GM23338 (cell line): ENCODE data around the gene EVL.
"Not testable (repeated sequence)": the region's sequence is repeated elsewhere in the genome, so short reads cannot be mapped to it uniquely, and the experiment has no call there.

Source experiments
- EZH2 ChIP-seq: fragments of 200-600 bp; sonication (generic); IDR thresholded peaks from one replicate; pipeline ENCODE4 v1.8.0; 2017; ENCODE audit warnings: antibody characterized with exemption, mild to moderate bottlenecking, low read depth; ENCODE audit not compliant: unreplicated experiment
- EZH2phosphoT487 ChIP-seq: fragments of 200-600 bp; sonication (generic); IDR thresholded peaks from one replicate; pipeline ENCODE4 v1.8.1; 2018; ENCODE audit warnings: antibody characterized with exemption; ENCODE audit not compliant: unreplicated experiment
- POLR2AphosphoS5 ChIP-seq: IDR thresholded peaks from 2 replicates; pipeline ENCODE4 v1.6.1; 2016; ENCODE audit warnings: antibody characterized with exemption, low read depth
- TF ChIP-seq, protein P1 (sequence below), 2 experiments: fragments of 200-600 bp in 1 of 2; sonication (generic) in 1 of 2; conservative IDR thresholded peaks; 2 replicates each; pipeline versions ENCODE4 v1.5.1 to v1.6.1; 2016 to 2017; ENCODE audit warnings: antibody characterized with exemption in 2 of 2, low read depth in 2 of 2, mild to moderate bottlenecking in 2 of 2, moderate library complexity in 1 of 2

DNA sequence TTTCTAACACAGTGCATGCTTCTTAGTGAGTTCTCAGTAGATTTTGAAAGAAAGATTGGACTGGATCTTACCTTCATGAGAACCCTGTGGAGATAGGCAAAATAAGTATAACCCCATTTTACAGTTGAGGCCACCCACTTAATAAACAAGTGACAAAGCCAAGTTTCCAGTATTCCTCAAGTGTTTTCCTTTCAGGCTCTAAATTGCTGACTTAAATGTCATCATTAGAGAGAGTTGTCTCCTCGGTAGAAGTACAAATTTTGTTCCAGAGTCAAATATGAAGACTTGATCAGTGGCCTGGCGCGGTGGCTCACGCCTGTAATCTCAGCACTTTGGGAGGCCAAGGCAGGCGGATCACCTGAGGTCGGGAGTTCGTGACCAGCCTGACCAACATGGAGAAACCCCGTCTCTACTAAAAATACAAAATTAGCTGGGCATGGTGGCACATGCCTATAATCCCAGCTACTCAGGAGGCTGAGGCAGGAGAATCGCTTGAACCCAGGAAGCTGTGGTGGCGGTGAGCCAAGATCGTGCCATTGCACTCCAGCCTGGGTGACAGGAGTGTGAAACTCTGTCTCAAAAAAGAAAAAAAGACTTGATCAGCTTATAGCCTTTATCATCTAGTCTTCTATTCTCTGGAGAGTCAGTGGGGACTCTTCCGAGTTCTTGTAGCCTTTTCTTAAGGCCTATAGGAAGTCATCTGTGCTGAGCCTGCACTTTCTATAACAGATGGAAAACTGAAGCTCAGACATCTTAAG lies 708 bp upstream of the EVL start:
- not testable (repeated sequence) for TF ChIP-seq POLR2AphosphoS5, EZH2, EZH2phosphoT487
- TF ChIP-seq, protein P1, sequence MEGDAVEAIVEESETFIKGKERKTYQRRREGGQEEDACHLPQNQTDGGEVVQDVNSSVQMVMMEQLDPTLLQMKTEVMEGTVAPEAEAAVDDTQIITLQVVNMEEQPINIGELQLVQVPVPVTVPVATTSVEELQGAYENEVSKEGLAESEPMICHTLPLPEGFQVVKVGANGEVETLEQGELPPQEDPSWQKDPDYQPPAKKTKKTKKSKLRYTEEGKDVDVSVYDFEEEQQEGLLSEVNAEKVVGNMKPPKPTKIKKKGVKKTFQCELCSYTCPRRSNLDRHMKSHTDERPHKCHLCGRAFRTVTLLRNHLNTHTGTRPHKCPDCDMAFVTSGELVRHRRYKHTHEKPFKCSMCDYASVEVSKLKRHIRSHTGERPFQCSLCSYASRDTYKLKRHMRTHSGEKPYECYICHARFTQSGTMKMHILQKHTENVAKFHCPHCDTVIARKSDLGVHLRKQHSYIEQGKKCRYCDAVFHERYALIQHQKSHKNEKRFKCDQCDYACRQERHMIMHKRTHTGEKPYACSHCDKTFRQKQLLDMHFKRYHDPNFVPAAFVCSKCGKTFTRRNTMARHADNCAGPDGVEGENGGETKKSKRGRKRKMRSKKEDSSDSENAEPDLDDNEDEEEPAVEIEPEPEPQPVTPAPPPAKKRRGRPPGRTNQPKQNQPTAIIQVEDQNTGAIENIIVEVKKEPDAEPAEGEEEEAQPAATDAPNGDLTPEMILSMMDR (conservative IDR thresholded peaks at IDR 0.05; ENCODE audit: low read depth in 2 of 2), result not testable (repeated sequence)
